ENCODE measurements around the gene ADAMTS4. TPM values are rescaled to one million over a fixed set of nuclear protein-coding genes. Genes with fewer than 3 reads are reported as not detected.
A peak's percentile ranks its signal among the peaks of the same experiment; 100 is the strongest.

Gene ADAMTS4
- total RNA-seq, 1 experiment from 2014 or later, result 7.0 TPM

DNA sequence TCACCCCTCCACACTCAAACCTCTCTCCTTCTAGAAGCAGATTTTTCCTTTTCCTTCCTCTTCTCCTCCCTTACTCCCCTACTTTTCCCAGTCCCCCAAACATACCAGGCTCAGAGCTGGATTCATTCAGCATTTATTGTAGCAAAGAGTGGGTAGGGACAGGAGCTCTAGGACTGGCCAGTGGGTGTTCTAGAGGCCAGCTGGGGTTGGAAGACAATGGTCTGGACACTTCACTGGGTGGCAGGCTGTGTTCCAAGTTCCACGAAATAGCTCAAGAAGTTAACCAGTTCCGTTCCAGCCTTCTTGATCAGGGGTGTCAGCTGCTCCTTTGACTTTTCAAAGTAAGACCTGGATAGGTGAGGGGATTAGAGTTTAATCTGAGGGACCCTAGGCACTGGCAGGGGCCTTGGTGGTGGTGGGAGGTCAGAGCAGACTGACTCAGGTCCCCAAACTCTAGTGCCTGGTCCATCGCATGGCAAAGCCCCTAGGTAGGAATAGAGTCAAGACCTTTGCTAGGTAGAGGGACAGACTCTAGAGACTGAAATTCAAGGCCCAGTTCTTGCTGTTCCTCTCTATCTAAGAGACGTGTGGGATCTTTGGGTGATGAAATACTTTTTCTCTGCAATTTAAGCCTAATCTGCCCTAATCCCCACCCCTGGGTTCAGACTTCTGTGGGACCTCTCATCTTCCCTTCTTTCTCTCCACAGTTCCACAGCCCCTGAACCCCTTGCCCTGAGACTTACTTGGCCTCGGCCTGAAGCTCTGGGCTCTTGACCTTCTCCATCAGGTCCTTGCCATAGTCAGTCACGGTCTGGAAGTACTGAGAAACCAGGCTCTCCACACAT is 23.5 kb upstream of the ADAMTS4 start:
- Histone ChIP-seq H3K79me1 (ENCODE audit: insufficient read depth, low read depth, low read length, poor library complexity, severe bottlenecking) (no peaks in the 10 kb centered on the region), H3K27me3 (ENCODE audit: insufficient read depth, low read length) (no peaks in the 10 kb centered on the region), H3T11ph (ENCODE audit: low read length) (no peak overlapping the region), H3K9me3 (ENCODE audit: control insufficient read depth, low read depth, low read length) (no peaks in the 10 kb centered on the region), H3K23ac (ENCODE audit: insufficient read length, low read depth, low read length) (no peak overlapping the region), H2BK120ac (ENCODE audit: low read depth, low read length, poor library complexity, severe bottlenecking) (no peak overlapping the region), H3K9ac (ENCODE audit: extremely low read depth, insufficient read length, low read length) (no peak overlapping the region), H3K23me2 (ENCODE audit: insufficient read length, low read depth, low read length, poor library complexity, severe bottlenecking) (no peaks in the 10 kb centered on the region), H3K14ac (ENCODE audit: insufficient read depth, low read length) (no peak overlapping the region; the same call in 1 of the 2 replicates), H2BK5ac (ENCODE audit: insufficient read length, low read length) (no peak overlapping the region), H4K91ac (ENCODE audit: insufficient read length, low read depth, low read length) (no peak overlapping the region), H2AK5ac (ENCODE audit: insufficient read length, low read length) (no peak overlapping the region), H3K79me2 (ENCODE audit: insufficient read depth, low read length) (no peaks in the 10 kb centered on the region), H3K27ac (ENCODE audit: insufficient read length, low read depth, low read length) (no peak overlapping the region), H3K18ac (ENCODE audit: insufficient read length, low read depth, low read length) (no peak overlapping the region), H4K8ac (replicated peaks; ENCODE audit: insufficient read length, low read depth, low read length) (no peak overlapping the region), H2BK15ac (ENCODE audit: low read depth, low read length) (no peak overlapping the region), H3K56ac (ENCODE audit: insufficient read length, low read depth, low read length) (no peak overlapping the region), H2AFZ (ENCODE audit: low read length) (no peak overlapping the region), H3K4me2 (ENCODE audit: insufficient read depth, insufficient read length, low read length) (no peak overlapping the region), H2BK12ac (ENCODE audit: insufficient read length, low read depth, low read length) (no peak overlapping the region), H4K5ac (ENCODE audit: insufficient read length, low read depth, low read length) (no peak overlapping the region), H3K4ac (ENCODE audit: low read depth, low read length) (no peak overlapping the region), H4K20me1 (ENCODE audit: control insufficient read depth, insufficient read depth, insufficient read length) (no peaks in the 10 kb centered on the region), H2BK20ac (ENCODE audit: low read depth, low read length, poor library complexity, severe bottlenecking) (no peak overlapping the region), H3K4me1 (ENCODE audit: insufficient read depth, low read length) (peaks cover 8% of the 10 kb centered on the region; the same call in 1 of the 2 replicates)
- peaks cover 30 to 51% of the 10 kb centered on the region in 2 experiments for H3K4me1 Mint-ChIP-seq
- DNase-seq, result no peak
- peaks cover 0 to 2% (median 0%) of the 10 kb centered on the region in 3 experiments; a peak in 1 of 7 replicates for H3K36me3 Mint-ChIP-seq (ENCODE audit: insufficient read depth in 1 of 3, low read depth in 3 of 3)
- H3K27ac Mint-ChIP-seq, result peak overlapping the region in 1 of 3 experiments; percentile 23; a peak in 1 of 7 replicates
- no CpG with 5 or more reads among the region's 6 CpGs for WGBS (ENCODE audit: extremely low coverage, insufficient read length, low lambda C conversion rate)
- H3K27me3 Mint-ChIP-seq (ENCODE audit: low read depth), result no peaks in the 10 kb centered on the region
- H3K4me3 Mint-ChIP-seq, result no peak overlapping the region
- no peaks in the 10 kb centered on the region for H3K9me3 Mint-ChIP-seq
- TF ChIP-seq, protein P1, sequence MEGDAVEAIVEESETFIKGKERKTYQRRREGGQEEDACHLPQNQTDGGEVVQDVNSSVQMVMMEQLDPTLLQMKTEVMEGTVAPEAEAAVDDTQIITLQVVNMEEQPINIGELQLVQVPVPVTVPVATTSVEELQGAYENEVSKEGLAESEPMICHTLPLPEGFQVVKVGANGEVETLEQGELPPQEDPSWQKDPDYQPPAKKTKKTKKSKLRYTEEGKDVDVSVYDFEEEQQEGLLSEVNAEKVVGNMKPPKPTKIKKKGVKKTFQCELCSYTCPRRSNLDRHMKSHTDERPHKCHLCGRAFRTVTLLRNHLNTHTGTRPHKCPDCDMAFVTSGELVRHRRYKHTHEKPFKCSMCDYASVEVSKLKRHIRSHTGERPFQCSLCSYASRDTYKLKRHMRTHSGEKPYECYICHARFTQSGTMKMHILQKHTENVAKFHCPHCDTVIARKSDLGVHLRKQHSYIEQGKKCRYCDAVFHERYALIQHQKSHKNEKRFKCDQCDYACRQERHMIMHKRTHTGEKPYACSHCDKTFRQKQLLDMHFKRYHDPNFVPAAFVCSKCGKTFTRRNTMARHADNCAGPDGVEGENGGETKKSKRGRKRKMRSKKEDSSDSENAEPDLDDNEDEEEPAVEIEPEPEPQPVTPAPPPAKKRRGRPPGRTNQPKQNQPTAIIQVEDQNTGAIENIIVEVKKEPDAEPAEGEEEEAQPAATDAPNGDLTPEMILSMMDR (conservative IDR thresholded peaks at IDR 0.05), result no peak
